MM.1S (cell line): ENCODE results near the gene LRRC1.

ENCODE experiments used
- EZH2 ChIP-seq: fragments of 300-600 bp; sonication (generic); optimal IDR thresholded peaks from 2 replicates; pipeline ENCODE3; 2017; ENCODE audit warnings: low read depth, mild to moderate bottlenecking, antibody characterized with exemption, low read length, mixed read lengths
- EZH2phosphoT487 ChIP-seq: fragments of 300-600 bp; sonication (generic); IDR thresholded peaks from 2 replicates; pipeline ENCODE4 v1.6.1; 2018; ENCODE audit warnings: antibody characterized with exemption, low read length
- TF ChIP-seq, protein P1 (sequence below): fragments of 300-600 bp; sonication (generic); IDR thresholded peaks from 2 replicates; pipeline ENCODE4 v1.5.1; 2016; ENCODE audit warnings: antibody characterized with exemption, low read length, mixed read lengths

DNA sequence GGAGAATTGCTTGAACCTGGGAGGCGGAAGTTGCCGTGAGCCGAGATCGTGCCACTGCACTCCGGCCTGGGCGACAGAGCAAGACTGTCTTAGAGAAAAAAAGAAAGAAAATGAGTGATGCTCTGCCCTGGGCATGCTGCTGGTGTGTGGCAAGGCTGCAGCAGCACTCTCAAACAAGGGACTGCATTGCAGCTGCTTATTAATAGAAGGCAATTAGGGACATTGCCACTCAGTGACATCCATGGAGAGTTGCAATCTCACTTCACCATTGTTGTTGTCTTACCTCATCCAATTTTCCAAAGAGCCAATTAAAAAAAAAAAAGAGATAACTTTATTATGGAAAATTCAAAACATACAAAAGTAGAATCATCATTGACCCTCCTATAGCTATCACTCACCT lies 131.1 kb downstream of the LRRC1 start:
- TF ChIP-seq, protein P1, sequence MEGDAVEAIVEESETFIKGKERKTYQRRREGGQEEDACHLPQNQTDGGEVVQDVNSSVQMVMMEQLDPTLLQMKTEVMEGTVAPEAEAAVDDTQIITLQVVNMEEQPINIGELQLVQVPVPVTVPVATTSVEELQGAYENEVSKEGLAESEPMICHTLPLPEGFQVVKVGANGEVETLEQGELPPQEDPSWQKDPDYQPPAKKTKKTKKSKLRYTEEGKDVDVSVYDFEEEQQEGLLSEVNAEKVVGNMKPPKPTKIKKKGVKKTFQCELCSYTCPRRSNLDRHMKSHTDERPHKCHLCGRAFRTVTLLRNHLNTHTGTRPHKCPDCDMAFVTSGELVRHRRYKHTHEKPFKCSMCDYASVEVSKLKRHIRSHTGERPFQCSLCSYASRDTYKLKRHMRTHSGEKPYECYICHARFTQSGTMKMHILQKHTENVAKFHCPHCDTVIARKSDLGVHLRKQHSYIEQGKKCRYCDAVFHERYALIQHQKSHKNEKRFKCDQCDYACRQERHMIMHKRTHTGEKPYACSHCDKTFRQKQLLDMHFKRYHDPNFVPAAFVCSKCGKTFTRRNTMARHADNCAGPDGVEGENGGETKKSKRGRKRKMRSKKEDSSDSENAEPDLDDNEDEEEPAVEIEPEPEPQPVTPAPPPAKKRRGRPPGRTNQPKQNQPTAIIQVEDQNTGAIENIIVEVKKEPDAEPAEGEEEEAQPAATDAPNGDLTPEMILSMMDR = no peak
- TF ChIP-seq EZH2 (no peak), EZH2phosphoT487 (no peak)
